RPMI7951 (cell line): ENCODE measurements around the gene PDE4A. TPM values are rescaled to one million over a fixed set of nuclear protein-coding genes. Genes with fewer than 3 reads are reported as not detected.
"Not testable (repeated sequence)": the region's sequence is repeated elsewhere in the genome, so short reads cannot be mapped to it uniquely, and the experiment has no call there.

Experiments
- DNase-seq: peaks from one replicate; pipeline ENCODE4 v3.0.0-alpha.2; 2012; ENCODE audit warnings: low read depth
- total RNA-seq: library from RNA; depleted of rRNA; stranded (reverse); fragments of >200 nt; shearing (Covaris generic); gene quantifications from 2 replicates; pipeline ENCODE4 v1.2.3, GENCODE V29; 2014

PDE4A gene
- total RNA-seq, 1 experiment from 2014 or later, result 2.0 TPM

DNA sequence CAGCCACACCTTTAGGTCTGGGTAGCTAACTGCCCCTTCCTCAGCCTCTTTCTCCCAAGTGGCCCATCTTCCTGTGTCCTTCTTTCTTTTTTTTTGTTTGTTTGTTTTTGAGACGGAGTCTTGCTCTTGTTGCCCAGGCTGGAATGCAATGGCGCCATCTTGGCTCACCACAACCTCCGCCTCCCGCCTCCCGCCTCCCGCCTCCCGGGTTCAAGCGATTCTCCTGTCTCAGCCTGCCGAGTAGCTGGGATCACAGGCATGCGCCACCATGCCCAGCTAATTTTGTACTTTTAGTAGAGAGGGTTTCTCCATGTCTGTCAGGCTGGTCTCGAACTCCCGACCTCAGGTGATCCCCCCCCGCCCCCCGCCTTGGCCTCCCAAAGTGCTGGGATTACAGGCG lies 41.7 kb downstream of the PDE4A start:
- not testable (repeated sequence) for DNase-seq

DNA sequence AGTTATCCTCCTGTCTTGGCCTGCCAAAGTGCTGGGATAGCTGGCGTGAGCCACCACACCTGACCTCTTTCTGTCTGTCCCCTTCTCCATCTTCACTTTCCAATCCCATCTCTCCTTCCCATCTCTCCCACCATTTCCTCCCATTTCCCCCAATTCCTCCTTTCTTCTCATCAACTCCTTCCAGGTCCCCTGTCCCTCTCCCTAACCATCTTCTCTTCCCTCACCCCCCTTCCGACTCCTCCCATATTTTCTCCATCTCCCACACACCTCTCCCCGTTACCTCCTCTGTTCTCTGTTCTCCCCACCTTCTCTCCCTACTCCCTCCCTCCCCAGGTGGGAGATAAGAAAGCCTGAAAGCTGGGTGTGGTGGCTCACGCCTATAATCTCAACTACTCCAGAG lies 42.2 kb downstream of the PDE4A start:
- DNase-seq, result no peak

DNA sequence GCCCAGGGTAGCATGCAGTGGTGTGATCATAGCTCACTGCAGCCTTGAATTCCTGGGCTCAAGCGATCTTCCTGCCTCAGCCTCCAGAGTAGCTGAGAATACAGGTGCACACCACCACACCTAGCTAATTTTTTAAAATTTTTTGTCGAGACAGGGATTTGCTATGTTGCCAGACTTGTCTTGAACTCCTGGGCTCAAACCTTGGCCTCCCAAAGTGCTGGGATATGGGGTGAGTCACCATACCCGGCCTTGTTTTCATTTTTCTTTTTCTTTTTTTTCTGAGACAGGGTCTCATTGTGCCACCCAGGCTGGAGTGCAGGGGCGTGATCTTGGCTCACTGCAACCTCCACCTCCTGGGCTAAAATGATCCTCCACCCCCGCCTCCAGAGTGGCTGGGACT lies 44.1 kb downstream of the PDE4A start:
- no peak for DNase-seq

GRCh38 chr19:10467104-10467706 lies 46.9 kb downstream of the PDE4A start:
- no peak for DNase-seq

- DNase-seq, result no peak
Observed at GRCh38 chr19:10468133-10468532, 47.8 kb downstream of the PDE4A start.

DNA sequence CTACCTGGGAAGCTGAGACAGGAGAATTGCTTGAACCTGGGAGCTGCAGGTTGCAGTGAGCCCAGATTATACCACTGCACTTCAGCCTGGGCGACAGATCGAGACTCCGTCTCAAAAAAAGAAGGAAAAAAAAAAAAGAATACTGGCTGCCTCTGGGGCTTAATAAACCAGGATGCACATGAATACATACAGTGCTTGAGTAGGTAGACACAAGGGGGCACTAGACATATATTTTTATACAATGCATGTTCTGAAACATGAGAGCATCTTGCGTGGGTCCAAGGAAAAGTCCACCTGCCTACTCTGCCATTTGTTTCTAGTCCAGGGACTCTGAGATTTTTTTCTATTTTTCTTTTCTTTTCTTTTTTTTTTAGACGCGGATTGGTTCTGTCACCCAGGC lies 51.6 kb downstream of the PDE4A start:
- DNase-seq, result peak; percentile 54

- no peak for DNase-seq
Observed at GRCh38 chr19:10473192-10473591, 52.9 kb downstream of the PDE4A start.

DNA sequence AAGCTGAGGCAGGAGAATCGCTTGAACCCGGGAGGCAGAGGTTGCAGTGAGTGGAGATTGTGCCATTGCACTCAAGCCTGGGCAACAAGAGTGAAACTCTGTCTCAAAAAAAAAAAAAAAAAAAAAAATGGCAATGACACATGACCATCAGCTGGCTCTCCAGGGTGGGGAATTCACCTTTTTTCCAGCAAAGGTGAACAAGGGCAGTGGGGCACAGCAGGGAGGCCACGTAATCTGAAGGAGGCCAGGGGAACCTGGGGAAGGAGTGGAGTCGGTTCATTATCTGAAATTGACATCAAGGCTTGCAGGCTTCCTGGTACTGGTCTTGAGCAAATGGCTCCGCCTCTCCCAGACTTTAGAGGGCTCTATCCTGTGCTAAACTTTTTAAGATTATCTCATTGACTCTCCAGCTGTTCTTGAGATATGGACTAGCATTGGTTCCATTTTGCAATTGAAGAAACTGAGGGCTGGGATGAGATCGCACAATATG lies 54.7 kb downstream of the PDE4A start:
- DNase-seq, result no peak

GRCh38 chr19:10478476-10478875 lies 58.1 kb downstream of the PDE4A start:
- no peak for DNase-seq

- DNase-seq, result peak; percentile 89
Observed at GRCh38 chr19:10478903-10479384, 58.6 kb downstream of the PDE4A start.

GRCh38 chr19:10486551-10486950 lies 66.2 kb downstream of the PDE4A start:
- DNase-seq, result no peak

DNA sequence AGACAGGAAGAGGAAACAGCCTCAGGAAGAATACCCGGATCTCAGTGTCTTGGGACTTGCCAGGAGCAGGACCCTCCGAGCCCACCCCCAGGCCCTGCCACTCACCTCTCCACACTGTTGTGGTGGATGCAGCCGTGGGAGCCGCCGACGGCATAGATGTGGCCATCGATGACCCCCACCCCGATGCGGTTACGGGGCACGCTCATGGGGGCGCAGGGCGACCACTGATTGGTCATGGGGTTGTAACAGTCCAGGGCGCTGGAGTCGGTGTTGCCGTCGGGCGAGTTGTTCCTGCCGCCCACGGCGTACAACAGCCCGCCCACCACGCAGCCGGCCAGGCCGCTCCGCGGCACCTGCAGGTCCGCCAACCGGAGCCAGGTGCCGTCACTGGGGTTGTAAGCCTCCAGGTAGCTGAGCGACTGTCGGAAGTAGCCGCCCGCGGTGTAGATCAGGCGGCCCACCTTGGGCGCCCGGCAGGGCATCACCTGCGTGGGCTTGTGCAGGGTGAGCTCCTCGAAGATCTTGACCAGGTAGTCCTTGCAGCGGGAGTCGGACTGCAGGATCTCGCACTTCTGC lies 71.2 kb downstream of the PDE4A start:
- no peak for DNase-seq

DNA sequence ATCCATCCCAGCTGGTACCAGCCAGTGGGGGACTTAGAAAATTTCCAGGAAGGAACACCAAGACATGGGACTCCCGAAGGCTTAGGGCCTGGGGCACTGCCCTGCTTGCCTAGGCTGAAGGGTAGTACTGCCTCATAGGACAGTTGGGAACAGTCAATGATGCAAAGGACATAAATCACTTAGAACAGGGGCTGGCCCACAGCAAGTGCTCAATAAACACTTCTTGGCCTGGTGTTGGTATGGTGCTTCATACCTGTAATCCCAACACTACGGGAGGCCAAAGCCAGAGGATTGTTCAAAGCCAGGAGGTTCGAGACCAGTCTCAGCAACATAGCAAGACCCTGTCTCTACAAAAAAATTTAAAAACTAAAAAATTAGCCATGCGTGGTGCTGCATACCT lies 77.0 kb downstream of the PDE4A start:
- no peak for DNase-seq

DNA sequence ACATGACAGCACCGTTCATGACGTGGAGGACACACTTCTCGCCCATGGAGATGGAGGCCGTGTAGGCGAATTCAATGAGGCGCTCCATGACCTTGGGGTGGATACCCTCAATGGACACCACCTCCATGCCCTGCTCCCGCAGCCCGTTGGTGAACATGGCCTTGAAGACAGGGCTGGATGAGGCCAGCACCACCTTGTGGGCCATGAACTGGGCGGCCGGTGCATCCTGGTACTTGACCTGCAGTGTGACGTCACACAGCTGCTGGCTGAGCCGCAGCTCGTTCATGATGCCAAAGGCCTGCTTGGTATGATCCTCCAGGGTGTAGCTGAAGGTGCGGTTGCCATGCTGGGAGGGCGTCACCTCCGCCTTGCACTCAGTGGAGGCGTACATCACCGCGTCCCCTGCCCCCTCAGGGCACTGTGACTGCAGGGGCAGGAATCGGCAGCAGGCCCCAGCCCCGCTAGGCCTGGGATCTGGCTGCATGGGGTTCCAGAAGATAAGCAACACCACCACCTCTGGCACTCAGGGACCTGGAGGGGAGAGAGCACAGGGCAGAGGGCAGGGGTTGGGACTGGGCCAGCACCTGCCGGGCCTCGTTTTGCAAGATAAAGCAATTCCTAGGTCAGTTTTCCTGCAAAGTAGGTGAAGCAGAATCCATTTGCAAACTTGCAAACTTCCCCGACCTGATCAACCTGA lies 79.4 kb downstream of the PDE4A start:
- no peak for DNase-seq

DNA sequence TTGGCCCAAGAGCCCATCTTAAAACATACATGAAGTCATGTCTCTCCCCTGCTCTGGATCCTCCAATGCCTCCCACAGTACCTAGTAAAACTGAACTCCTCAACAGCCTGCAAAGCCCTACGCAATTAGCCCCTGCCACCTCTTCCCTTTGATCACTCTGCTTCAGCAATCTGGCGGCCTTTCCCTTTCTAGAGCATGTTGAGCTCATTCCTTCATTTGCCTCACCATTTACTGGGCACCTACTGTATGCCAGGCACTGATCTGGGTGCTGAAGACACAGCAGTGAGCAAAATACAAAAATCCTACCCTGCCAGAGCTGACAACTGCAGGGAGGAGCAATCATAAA lies 79.9 kb downstream of the PDE4A start:
- DNase-seq, result no peak

GRCh38 chr19:10501971-10502523 lies 81.7 kb downstream of the PDE4A start:
- DNase-seq, result peak; percentile 65

DNA sequence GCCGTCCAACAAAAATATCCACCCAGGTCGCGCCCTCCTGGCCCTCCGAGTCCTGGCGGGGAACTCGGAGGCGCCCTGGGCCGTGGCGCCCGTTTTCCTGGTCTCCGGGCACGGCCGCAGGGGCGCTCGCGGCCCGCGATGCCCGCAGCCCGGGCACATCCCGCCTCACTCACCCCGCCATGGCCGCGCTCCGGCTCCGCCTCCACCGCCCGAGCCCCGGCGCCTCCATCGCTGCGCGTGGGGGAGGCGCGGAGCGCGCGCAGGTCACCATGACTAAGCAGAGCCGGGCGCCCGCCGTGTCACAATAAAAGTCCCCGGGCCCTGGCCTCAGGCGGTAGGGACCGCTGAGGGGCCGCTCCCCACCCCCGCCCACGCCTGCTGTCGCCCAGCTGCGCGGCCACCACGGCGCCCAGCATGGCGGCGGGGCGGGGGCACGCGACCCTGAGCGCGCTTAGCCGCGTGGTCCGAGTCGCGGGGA lies 82.2 kb downstream of the PDE4A start:
- peak; percentile 88 for DNase-seq

DNA sequence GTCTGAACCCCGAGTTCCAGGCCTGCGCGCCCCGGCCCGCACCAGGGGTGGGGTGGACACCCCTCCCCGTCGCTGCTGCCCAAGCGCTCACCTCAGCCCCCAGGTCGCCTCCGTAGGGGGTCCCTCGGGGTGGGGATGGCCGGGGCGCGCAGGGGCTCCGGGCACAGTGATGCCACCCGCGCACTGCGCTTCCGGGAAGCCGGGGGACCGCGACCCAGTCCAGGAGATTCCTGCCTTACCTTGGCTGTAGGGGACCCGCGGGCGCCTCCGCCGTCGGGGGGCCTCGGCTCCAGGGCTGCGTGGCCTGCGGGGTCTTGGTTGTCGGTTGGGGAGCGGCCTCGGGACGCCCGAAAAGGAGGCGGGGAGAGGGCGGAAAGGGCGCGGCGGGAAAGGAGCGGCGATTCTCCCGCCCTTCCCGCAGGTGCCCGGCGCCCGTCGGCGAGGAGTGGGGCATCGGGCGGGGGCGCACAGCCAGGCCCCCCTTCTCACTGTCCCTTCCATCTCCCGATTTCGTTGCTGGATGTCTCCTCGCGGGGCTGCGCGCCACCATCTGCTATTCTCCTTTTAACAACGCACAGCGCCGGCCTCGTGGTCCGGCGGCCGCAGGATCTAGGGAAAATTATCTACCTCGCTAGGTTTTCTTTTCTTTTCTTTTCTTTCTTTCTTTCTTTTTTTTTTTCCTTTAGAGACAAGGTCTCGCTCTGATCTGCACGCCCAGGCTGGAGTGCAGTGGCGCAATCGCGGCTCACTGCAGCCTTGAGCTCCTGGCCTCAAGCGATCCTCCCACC lies 82.9 kb downstream of the PDE4A start, which contains the start of gene KEAP1:
TSS of gene KEAP1 (minus strand) at position 355 of the 788 bp plus-strand sequence. CDS start 3,323 bp downstream, outside the sequence.
- peak; percentile 35 for DNase-seq

DNA sequence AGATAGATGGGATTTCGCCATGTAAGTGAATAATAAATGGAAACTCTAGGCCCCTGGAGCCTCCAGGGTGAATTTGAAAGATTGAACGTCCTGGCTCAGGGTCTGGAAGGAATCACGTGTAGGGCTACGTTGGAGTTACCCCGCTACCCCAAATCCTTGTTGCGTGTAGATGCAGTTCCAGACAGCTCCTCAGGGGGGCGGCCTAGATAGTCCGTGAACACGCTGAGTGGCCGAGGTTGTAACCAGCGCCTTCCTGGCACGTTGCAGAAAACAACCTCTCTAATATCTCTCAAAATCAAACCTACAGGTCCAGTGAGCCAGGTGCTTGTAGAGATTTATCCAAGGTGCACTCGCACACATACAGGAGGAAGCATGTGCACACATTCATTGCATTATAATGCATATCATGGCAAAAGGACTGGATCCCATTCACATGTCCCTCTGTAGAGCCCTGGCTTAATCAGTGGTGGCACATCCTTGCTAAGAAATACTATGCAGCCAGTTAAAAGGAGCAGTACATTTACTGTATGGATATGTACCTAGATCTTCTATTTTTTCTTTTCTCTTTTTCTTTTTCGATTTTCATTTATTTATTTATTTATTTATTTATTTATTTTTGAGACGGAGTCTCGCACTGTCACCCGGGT lies 85.4 kb downstream of the PDE4A start:
- peak; percentile 35 for DNase-seq

- DNase-seq, result no peak
Observed at GRCh38 chr19:10508036-10508435, 87.7 kb downstream of the PDE4A start.

GRCh38 chr19:10508707-10509106 lies 88.4 kb downstream of the PDE4A start:
- no peak for DNase-seq
